Measurements from ENCODE around the gene STK39.
"Not testable (repeated sequence)": the region's sequence is repeated elsewhere in the genome, so short reads cannot be mapped to it uniquely, and the experiment has no call there.

Gene STK39

DNA sequence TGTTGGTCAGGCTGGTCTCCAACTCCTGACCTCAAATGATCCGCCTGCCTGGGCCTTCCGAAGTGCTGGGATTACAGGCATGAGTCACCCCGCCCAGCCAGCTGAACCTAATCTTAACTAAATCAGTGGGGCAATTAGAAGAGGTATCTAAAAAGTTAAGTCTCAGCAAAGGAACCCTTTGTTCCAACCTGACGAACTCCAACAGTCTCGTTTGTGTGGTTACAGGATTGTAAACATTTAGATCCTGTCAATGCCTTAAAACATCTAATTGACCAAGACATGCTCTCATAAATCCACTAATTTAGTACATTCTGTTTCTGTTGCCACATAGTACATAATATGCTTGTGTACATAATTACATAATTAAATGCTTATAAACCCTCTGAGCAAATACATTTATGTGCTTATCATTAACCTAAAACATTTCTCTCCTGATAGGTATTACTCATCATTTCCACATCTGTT, 31.1 kb upstream of the STK39 start:
- TF ChIP-seq ZNF274 (IDR thresholded peaks at IDR 0.05; ENCODE audit: low read depth, low read length) = no peak
- TF ChIP-seq SUZ12 (IDR thresholded peaks at IDR 0.05; ENCODE audit: extremely low read depth, insufficient read depth, insufficient read length) = no peak
- no peak for TF ChIP-seq YY1 (IDR thresholded peaks at IDR 0.05; ENCODE audit: insufficient read depth, insufficient read length)
- no peak for DNase-seq (ENCODE audit: low read depth, low spot score)

DNA sequence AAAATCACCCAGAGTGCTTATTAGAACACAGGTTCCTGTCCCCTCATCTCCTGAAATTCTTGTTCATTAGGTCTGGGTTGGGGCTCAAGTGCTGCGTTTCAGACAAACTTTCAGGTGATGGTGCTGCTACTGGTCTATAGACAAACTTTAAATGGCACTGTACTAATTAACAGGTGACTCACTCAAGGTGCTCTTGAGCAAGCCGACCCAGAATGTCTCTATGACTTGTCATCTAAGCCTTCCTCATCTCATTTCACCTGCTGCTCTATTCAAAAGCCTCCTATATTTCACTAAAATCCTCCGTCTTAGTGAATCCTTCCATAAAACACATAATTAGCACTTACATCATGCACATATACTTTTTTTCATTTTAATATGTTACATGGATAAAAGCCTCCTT, 29.9 kb upstream of the STK39 start:
- no peak for TF ChIP-seq YY1 (IDR thresholded peaks at IDR 0.05; ENCODE audit: insufficient read depth, insufficient read length)
- TF ChIP-seq ZNF274 (IDR thresholded peaks at IDR 0.05; ENCODE audit: low read depth, low read length) = no peak
- TF ChIP-seq SUZ12 (IDR thresholded peaks at IDR 0.05; ENCODE audit: extremely low read depth, insufficient read depth, insufficient read length) = no peak
- DNase-seq (ENCODE audit: low read depth, low spot score) = no peak
- Histone ChIP-seq H3K27me3 (ENCODE audit: insufficient read depth, insufficient read length) (no peaks in the 10 kb centered on the region), H3K4me1 (ENCODE audit: insufficient read depth, insufficient read length) (no peaks in the 10 kb centered on the region), H3K9ac (ENCODE audit: insufficient read length, low read depth) (no peak overlapping the region), H3K36me3 (ENCODE audit: insufficient read depth, insufficient read length, low read length) (no peaks in the 10 kb centered on the region), H3K4me3 (ENCODE audit: insufficient read length, low read depth) (no peak overlapping the region), H3K9me3 (ENCODE audit: insufficient read depth, low read length) (peaks cover 3% of the 10 kb centered on the region)

More for the DNA sequence above, 31.1 kb upstream of the STK39 start:
- H3K9ac ChIP-seq (ENCODE audit: insufficient read length, low read depth) = no peak overlapping the region
- no peaks in the 10 kb centered on the region for H3K4me1 ChIP-seq (ENCODE audit: insufficient read depth, insufficient read length)
- H3K27me3 ChIP-seq (ENCODE audit: insufficient read depth, insufficient read length) = no peaks in the 10 kb centered on the region
- no peak overlapping the region for H3K4me3 ChIP-seq (ENCODE audit: insufficient read length, low read depth)
- no peaks in the 10 kb centered on the region for H3K36me3 ChIP-seq (ENCODE audit: insufficient read depth, insufficient read length, low read length)
- no peaks in the 10 kb centered on the region for H3K9me3 ChIP-seq (ENCODE audit: insufficient read depth, low read length)

DNA sequence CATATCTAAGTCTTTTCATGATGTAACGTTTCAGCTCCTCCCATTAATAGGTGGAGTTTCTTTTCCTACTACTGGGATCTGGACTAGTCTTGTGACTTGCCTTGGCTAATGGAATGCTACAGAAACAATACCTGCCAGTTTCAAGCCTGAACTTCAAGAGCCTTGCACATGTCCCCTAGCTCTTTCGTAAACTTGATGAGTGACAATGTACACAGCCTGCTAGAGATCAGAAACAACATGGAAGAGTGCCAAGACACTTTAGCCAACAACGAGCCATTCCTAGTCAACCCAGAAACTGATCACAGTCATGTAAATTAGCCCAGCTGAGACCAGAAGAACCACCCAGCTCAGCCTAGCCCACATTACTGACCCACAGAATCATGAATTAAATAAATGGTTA, 24.8 kb upstream of the STK39 start:
- no peaks in the 10 kb centered on the region for H3K4me1 ChIP-seq (ENCODE audit: insufficient read depth, insufficient read length)
- TF ChIP-seq SUZ12 (IDR thresholded peaks at IDR 0.05; ENCODE audit: extremely low read depth, insufficient read depth, insufficient read length) (no peak), YY1 (IDR thresholded peaks at IDR 0.05; ENCODE audit: insufficient read depth, insufficient read length) (no peak), ZNF274 (IDR thresholded peaks at IDR 0.05; ENCODE audit: low read depth, low read length) (no peak)
- H3K27me3 ChIP-seq (ENCODE audit: insufficient read depth, insufficient read length) = no peaks in the 10 kb centered on the region
- no peak overlapping the region for H3K9ac ChIP-seq (ENCODE audit: insufficient read length, low read depth)
- no peak for DNase-seq (ENCODE audit: low read depth, low spot score)
- peaks cover 7% of the 10 kb centered on the region for H3K9me3 ChIP-seq (ENCODE audit: insufficient read depth, low read length)
- no peaks in the 10 kb centered on the region for H3K36me3 ChIP-seq (ENCODE audit: insufficient read depth, insufficient read length, low read length)
- no peak overlapping the region for H3K4me3 ChIP-seq (ENCODE audit: insufficient read length, low read depth)

DNA sequence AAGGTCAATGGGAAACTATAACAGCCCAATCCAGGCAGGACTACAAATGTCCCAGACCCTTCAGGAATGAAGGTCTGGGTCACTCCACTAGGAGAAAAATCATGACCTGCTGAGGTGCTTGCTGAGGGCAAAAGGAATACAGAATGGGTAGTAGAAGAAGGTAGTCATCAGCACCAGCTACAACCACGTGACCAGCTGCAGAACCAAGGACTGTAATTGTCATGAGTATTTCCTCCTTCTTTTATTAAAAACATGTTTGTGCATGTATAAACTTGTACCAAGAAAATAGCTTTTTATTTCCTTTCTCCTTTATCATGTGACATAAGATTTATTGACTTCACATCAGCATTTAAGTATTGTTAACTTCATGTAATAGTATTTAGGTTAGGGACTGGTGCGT, 15.5 kb upstream of the STK39 start:
- H3K4me1 ChIP-seq (ENCODE audit: insufficient read depth, insufficient read length); H3K36me3 ChIP-seq (ENCODE audit: insufficient read depth, insufficient read length, low read length); H3K4me3 ChIP-seq (ENCODE audit: insufficient read length, low read depth); H3K27me3 ChIP-seq (ENCODE audit: insufficient read depth, insufficient read length); DNase-seq (ENCODE audit: low read depth, low spot score); H3K9ac ChIP-seq (ENCODE audit: insufficient read length, low read depth); H3K9me3 ChIP-seq (ENCODE audit: insufficient read depth, low read length): not testable (repeated sequence)

DNA sequence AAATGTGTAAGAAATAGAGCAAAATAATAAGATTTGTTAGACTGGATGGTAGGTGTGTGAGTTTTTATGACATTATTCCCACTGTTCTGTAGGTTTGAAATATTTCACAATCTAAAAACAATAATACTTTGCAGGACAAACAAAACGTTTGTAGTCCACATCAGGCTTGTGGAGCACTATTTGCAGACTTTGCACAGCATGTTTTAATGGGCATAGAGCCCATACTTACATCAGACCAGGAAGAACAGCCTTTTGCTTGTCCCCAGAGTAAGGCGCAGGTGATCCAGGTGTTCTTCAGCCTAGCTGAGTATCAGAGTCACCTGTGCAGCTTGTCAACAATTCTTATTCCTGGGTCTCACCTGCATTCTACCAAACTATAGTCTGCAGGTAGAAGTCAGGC, 9.1 kb upstream of the STK39 start:
- Histone ChIP-seq H3K4me1 (ENCODE audit: insufficient read depth, insufficient read length) (no peaks in the 10 kb centered on the region), H3K27me3 (ENCODE audit: insufficient read depth, insufficient read length) (no peaks in the 10 kb centered on the region), H3K36me3 (ENCODE audit: insufficient read depth, insufficient read length, low read length) (no peaks in the 10 kb centered on the region), H3K9me3 (ENCODE audit: insufficient read depth, low read length) (peaks cover 10% of the 10 kb centered on the region), H3K9ac (ENCODE audit: insufficient read length, low read depth) (no peak overlapping the region), H3K4me3 (ENCODE audit: insufficient read length, low read depth) (no peak overlapping the region)
- TF ChIP-seq YY1 (IDR thresholded peaks at IDR 0.05; ENCODE audit: insufficient read depth, insufficient read length) (no peak), ZNF274 (IDR thresholded peaks at IDR 0.05; ENCODE audit: low read depth, low read length) (no peak), SUZ12 (IDR thresholded peaks at IDR 0.05; ENCODE audit: extremely low read depth, insufficient read depth, insufficient read length) (no peak)
- DNase-seq (ENCODE audit: low read depth, low spot score) = no peak

DNA sequence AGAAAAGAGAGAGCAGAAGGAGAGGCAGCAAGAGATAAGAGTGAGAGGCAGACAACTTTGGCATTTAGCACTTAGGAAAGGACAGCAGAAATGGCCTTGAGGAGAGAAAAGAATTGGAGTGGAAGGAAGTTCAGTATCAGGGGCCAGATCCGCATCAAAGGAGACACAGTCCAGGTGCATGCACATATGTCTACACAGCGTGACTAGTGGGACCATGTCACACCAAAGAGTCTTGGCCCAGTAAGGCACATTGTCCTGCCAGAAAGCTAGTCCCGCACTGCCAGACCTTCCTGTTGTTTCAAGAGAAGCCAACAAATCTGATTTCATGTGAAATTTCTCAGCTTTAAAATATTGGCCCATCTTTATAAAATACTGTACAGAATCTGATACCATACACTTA, 8.5 kb upstream of the STK39 start:
- H3K4me1 ChIP-seq (ENCODE audit: insufficient read depth, insufficient read length) = no peaks in the 10 kb centered on the region
- TF ChIP-seq SUZ12 (IDR thresholded peaks at IDR 0.05; ENCODE audit: extremely low read depth, insufficient read depth, insufficient read length) (no peak), ZNF274 (IDR thresholded peaks at IDR 0.05; ENCODE audit: low read depth, low read length) (no peak), YY1 (IDR thresholded peaks at IDR 0.05; ENCODE audit: insufficient read depth, insufficient read length) (no peak)
- peaks cover 10% of the 10 kb centered on the region for H3K9me3 ChIP-seq (ENCODE audit: insufficient read depth, low read length)
- no peaks in the 10 kb centered on the region for H3K36me3 ChIP-seq (ENCODE audit: insufficient read depth, insufficient read length, low read length)
- no peaks in the 10 kb centered on the region for H3K27me3 ChIP-seq (ENCODE audit: insufficient read depth, insufficient read length)
- H3K4me3 ChIP-seq (ENCODE audit: insufficient read length, low read depth) = no peak overlapping the region
- no peak for DNase-seq (ENCODE audit: low read depth, low spot score)
- no peak overlapping the region for H3K9ac ChIP-seq (ENCODE audit: insufficient read length, low read depth)

DNA sequence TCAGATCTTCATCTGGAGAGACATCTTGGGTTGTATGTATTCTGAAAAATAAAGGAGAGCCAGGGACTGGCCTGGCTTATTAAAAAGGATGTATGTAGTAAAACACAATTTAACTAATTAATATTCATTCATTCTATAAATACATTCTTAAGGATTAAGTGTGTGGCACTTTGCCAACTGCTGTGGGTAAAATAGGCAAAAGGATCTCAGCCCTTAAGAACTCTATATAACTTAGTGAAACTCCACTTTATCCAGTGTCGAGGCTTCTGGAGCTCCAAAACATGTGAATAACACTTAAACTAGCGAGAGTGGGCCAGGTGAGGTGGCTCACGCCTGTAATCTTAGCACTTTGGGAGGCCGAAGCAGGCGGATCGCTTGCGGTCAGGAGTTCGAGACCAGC, 7.7 kb upstream of the STK39 start:
- H3K36me3 ChIP-seq (ENCODE audit: insufficient read depth, insufficient read length, low read length) = no peaks in the 10 kb centered on the region
- TF ChIP-seq SUZ12 (IDR thresholded peaks at IDR 0.05; ENCODE audit: extremely low read depth, insufficient read depth, insufficient read length) = no peak
- TF ChIP-seq ZNF274 (IDR thresholded peaks at IDR 0.05; ENCODE audit: low read depth, low read length) = no peak
- no peak for TF ChIP-seq YY1 (IDR thresholded peaks at IDR 0.05; ENCODE audit: insufficient read depth, insufficient read length)
- no peak overlapping the region for H3K9ac ChIP-seq (ENCODE audit: insufficient read length, low read depth)
- H3K9me3 ChIP-seq (ENCODE audit: insufficient read depth, low read length) = peaks cover 10% of the 10 kb centered on the region
- H3K27me3 ChIP-seq (ENCODE audit: insufficient read depth, insufficient read length) = no peaks in the 10 kb centered on the region
- H3K4me1 ChIP-seq (ENCODE audit: insufficient read depth, insufficient read length) = no peaks in the 10 kb centered on the region
- no peak overlapping the region for H3K4me3 ChIP-seq (ENCODE audit: insufficient read length, low read depth)
- DNase-seq (ENCODE audit: low read depth, low spot score) = no peak
